ENCODE data around the gene KRT73. TPM values are rescaled to one million over a fixed set of nuclear protein-coding genes. Genes with fewer than 3 reads are reported as not detected.
A peak's percentile ranks its signal among the peaks of the same experiment; 100 is the strongest.

KRT73 gene
- total and polyA plus RNA-seq, 4 donors, result not detected

GRCh38 chr12:52650520-52651081 lies 32.2 kb upstream of the KRT73 start:
- H3K4me1 ChIP-seq (ENCODE audit: control insufficient read depth in 4 of 4, insufficient read depth in 4 of 4, low read length in 3 of 4), result no peaks in the 10 kb centered on the region
- TF ChIP-seq REST (IDR thresholded peaks at IDR 0.05), result peak; percentile 54
- TF ChIP-seq YY1 (IDR thresholded peaks at IDR 0.05), result no peak
- no peak for TF ChIP-seq SP1 (IDR thresholded peaks at IDR 0.05)
- TF ChIP-seq MAX (IDR thresholded peaks at IDR 0.05), result no peak
- no peak overlapping the region for H3K4me3 ChIP-seq (ENCODE audit: low read depth in 1 of 3, low read length in 3 of 3)
- peaks cover 0 to 2% (median 0%) of the 10 kb centered on the region in 4 donors for H3K27me3 ChIP-seq (ENCODE audit: control insufficient read depth in 4 of 4, insufficient read depth in 4 of 4, low read length in 3 of 4)
- peaks cover 0 to 2% (median 0%) of the 10 kb centered on the region in 4 donors for H3K9me3 ChIP-seq (ENCODE audit: control insufficient read depth in 4 of 4, low read length in 3 of 4)
- no peak for DNase-seq (ENCODE audit: low spot score)
- H3K36me3 ChIP-seq (ENCODE audit: control insufficient read depth in 4 of 4, insufficient read depth in 3 of 4, low read depth in 1 of 4, low read length in 3 of 4), result no peaks in the 10 kb centered on the region
- WGBS, result 63% methylated on average over 12 of the region's 12 CpGs
- H3K27ac ChIP-seq (ENCODE audit: low read depth in 1 of 2, low read length in 2 of 2), result no peak overlapping the region
- H3K9ac ChIP-seq (ENCODE audit: low read depth in 1 of 2, low read length in 2 of 2), result no peak overlapping the region

DNA sequence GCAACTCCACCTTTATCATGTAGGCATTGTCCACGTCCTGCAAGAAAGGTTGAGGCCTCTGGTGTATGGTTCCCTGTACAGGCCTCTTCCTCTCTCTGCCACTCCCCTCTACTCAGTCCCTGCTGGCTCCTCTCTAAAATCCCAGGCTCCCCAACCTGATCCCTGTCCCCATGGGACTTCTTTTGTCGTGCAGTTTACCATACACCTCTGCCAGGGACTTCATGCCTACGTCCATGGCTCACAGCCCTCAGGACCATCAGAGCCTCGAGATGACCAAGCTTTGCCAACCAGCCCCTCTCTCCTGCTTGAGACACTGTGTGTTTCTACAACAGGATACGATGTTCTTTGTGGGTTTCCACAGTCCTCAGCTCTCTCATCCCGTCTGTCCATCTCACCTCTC lies 30.7 kb upstream of the KRT73 start:
- no peak for DNase-seq (ENCODE audit: low spot score)
- Histone ChIP-seq H3K4me1 (ENCODE audit: control insufficient read depth in 4 of 4, insufficient read depth in 4 of 4, low read length in 3 of 4) (no peaks in the 10 kb centered on the region), H3K4me3 (ENCODE audit: low read depth in 1 of 3, low read length in 3 of 3) (no peak overlapping the region), H3K27me3 (ENCODE audit: control insufficient read depth in 4 of 4, insufficient read depth in 4 of 4, low read length in 3 of 4) (no peaks in the 10 kb centered on the region), H3K9me3 (ENCODE audit: control insufficient read depth in 4 of 4, low read length in 3 of 4) (peaks cover 0 to 2% (median 0%) of the 10 kb centered on the region in 4 donors), H3K9ac (ENCODE audit: low read depth in 1 of 2, low read length in 2 of 2) (no peak overlapping the region), H3K27ac (ENCODE audit: low read depth in 1 of 2, low read length in 2 of 2) (no peak overlapping the region), H3K36me3 (ENCODE audit: control insufficient read depth in 4 of 4, insufficient read depth in 3 of 4, low read depth in 1 of 4, low read length in 3 of 4) (no peaks in the 10 kb centered on the region)
- 68% methylated on average over 6 of the region's 6 CpGs for WGBS
- TF ChIP-seq REST (IDR thresholded peaks at IDR 0.05) (no peak), ATF3 (IDR thresholded peaks at IDR 0.05) (no peak), FOXA2 (IDR thresholded peaks at IDR 0.05) (no peak), TAF1 (conservative IDR thresholded peaks at IDR 0.05) (no peak), YY1 (IDR thresholded peaks at IDR 0.05) (no peak), FOXA1 (IDR thresholded peaks at IDR 0.05) (no peak), GABPA (IDR thresholded peaks at IDR 0.05 in 1 of 2, conservative IDR thresholded peaks at IDR 0.05 in 1 of 2) (no peak), NR2F2 (IDR thresholded peaks at IDR 0.05) (no peak), RXRA (IDR thresholded peaks at IDR 0.05) (no peak), HNF4G (IDR thresholded peaks at IDR 0.05) (no peak), SP1 (IDR thresholded peaks at IDR 0.05) (no peak), RAD21 (IDR thresholded peaks at IDR 0.05) (no peak), EGR1 (IDR thresholded peaks at IDR 0.05; ENCODE audit: low read depth in 2 of 2) (no peak), MAX (IDR thresholded peaks at IDR 0.05) (no peak), HNF4A (conservative IDR thresholded peaks at IDR 0.05) (no peak), JUND (IDR thresholded peaks at IDR 0.05) (no peak)
- TF ChIP-seq, protein P1, sequence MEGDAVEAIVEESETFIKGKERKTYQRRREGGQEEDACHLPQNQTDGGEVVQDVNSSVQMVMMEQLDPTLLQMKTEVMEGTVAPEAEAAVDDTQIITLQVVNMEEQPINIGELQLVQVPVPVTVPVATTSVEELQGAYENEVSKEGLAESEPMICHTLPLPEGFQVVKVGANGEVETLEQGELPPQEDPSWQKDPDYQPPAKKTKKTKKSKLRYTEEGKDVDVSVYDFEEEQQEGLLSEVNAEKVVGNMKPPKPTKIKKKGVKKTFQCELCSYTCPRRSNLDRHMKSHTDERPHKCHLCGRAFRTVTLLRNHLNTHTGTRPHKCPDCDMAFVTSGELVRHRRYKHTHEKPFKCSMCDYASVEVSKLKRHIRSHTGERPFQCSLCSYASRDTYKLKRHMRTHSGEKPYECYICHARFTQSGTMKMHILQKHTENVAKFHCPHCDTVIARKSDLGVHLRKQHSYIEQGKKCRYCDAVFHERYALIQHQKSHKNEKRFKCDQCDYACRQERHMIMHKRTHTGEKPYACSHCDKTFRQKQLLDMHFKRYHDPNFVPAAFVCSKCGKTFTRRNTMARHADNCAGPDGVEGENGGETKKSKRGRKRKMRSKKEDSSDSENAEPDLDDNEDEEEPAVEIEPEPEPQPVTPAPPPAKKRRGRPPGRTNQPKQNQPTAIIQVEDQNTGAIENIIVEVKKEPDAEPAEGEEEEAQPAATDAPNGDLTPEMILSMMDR (IDR thresholded peaks at IDR 0.05; ENCODE audit: low read depth, low read length, missing input control), result no peak
- TF ChIP-seq, protein P2, sequence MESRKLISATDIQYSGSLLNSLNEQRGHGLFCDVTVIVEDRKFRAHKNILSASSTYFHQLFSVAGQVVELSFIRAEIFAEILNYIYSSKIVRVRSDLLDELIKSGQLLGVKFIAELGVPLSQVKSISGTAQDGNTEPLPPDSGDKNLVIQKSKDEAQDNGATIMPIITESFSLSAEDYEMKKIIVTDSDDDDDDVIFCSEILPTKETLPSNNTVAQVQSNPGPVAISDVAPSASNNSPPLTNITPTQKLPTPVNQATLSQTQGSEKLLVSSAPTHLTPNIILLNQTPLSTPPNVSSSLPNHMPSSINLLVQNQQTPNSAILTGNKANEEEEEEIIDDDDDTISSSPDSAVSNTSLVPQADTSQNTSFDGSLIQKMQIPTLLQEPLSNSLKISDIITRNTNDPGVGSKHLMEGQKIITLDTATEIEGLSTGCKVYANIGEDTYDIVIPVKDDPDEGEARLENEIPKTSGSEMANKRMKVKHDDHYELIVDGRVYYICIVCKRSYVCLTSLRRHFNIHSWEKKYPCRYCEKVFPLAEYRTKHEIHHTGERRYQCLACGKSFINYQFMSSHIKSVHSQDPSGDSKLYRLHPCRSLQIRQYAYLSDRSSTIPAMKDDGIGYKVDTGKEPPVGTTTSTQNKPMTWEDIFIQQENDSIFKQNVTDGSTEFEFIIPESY (IDR thresholded peaks at IDR 0.05), result no peak
